ENCODE results near the gene TP63. TPM values are rescaled to one million over a fixed set of nuclear protein-coding genes. Genes with fewer than 3 reads are reported as not detected.

TP63 gene
- total and polyA plus RNA-seq, 7 donors: under 0.01 to 0.28 (median 0.15) TPM; not detected in 3

- 96 to 99% methylated on average over 2 of the region's 2 CpGs for WGBS, 2 donors
- TF ChIP-seq CTCF (IDR thresholded peaks at IDR 0.05): no peak
- no peak for TF ChIP-seq POLR2A (IDR thresholded peaks at IDR 0.05)
- TF ChIP-seq POLR2AphosphoS5 (IDR thresholded peaks at IDR 0.05): no peak
- TF ChIP-seq EP300 (IDR thresholded peaks at IDR 0.05): no peak
- intact Hi-C loops (cut with DNase I): no loop called here
- H3K4me1 ChIP-seq: no peaks in the 10 kb centered on the region
- no peaks in the 10 kb centered on the region for H3K9me3 ChIP-seq
- no peaks in the 10 kb centered on the region for H3K36me3 ChIP-seq
- H3K27ac ChIP-seq: no peak overlapping the region
- H3K4me3 ChIP-seq: no peak overlapping the region
- no peaks in the 10 kb centered on the region for H3K27me3 ChIP-seq
- DNase-seq: no peak
Observed at GRCh38 chr3:189803254-189803653, 172.1 kb downstream of the TP63 start.

DNA sequence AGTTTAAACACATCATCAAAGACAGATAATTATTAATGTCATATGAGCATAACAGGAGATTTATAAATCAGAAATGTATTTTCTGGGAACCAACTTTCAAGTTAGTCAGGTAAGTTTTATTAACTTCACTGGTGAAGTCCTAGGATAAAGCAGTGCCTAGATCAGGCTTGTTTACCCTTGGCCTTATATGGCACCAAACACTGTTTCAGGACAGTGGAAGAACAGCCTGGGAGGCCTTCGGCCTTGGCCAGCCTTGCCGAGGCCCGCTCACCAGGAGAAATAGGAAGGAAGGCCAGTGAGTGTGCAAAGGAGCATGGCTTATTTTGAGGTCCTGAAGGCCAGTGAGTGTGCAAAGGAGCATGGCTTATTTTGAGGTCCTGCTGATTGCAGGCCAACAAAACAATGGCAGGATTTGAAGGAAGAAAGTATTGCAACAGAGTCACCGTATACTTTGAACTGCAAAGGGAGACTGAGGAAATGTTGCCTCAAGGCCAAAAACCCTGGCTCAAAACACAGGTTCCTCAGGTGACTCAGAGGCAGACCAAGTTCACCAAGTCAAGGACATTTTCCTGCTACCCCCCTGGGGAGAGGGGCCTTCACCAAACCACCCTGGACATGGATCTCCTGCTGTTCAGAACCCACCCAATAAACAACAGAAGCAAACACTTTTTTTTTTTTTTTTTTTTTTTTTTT lies 174.3 kb downstream of the TP63 start:
- intact Hi-C loops (cut with DNase I): no loop called here
- Histone ChIP-seq H3K9me3 (no peaks in the 10 kb centered on the region), H3K36me3 (no peaks in the 10 kb centered on the region), H3K4me1 (no peaks in the 10 kb centered on the region), H3K4me3 (no peak overlapping the region), H3K27me3 (no peaks in the 10 kb centered on the region), H3K27ac (no peak overlapping the region)
- DNase-seq: no peak
- 92 to 94% methylated on average over 4 of the region's 4 CpGs for WGBS, 2 donors
- no peak for TF ChIP-seq CTCF (IDR thresholded peaks at IDR 0.05)
- no peak for TF ChIP-seq EP300 (IDR thresholded peaks at IDR 0.05)
- TF ChIP-seq POLR2A (IDR thresholded peaks at IDR 0.05): no peak
- no peak for TF ChIP-seq POLR2AphosphoS5 (IDR thresholded peaks at IDR 0.05)

- TF ChIP-seq POLR2A (IDR thresholded peaks at IDR 0.05) (no peak), POLR2AphosphoS5 (IDR thresholded peaks at IDR 0.05) (no peak), CTCF (IDR thresholded peaks at IDR 0.05) (no peak), EP300 (IDR thresholded peaks at IDR 0.05) (no peak)
- no peaks in the 10 kb centered on the region for H3K4me1 ChIP-seq
- H3K27ac ChIP-seq: no peak overlapping the region
- intact Hi-C loops (cut with DNase I): no loop called here
- no peak overlapping the region for H3K4me3 ChIP-seq
- H3K36me3 ChIP-seq: no peaks in the 10 kb centered on the region
- H3K27me3 ChIP-seq: no peaks in the 10 kb centered on the region
- DNase-seq: no peak
- 79 to 87% methylated on average over 11 of the region's 11 CpGs for WGBS, 2 donors
- no peaks in the 10 kb centered on the region for H3K9me3 ChIP-seq
Observed at GRCh38 chr3:189806171-189806951, 175.2 kb downstream of the TP63 start.

GRCh38 chr3:189808246-189809007 lies 177.2 kb downstream of the TP63 start:
- Histone ChIP-seq H3K9me3 (no peaks in the 10 kb centered on the region), H3K36me3 (no peaks in the 10 kb centered on the region), H3K4me3 (no peak overlapping the region), H3K27me3 (no peaks in the 10 kb centered on the region), H3K27ac (no peak overlapping the region), H3K4me1 (no peaks in the 10 kb centered on the region)
- intact Hi-C loops (cut with DNase I): no loop called here
- 93 to 95% methylated on average over 29 of the region's 29 CpGs for WGBS, 2 donors
- TF ChIP-seq CTCF (IDR thresholded peaks at IDR 0.05) (no peak), EP300 (IDR thresholded peaks at IDR 0.05) (no peak), POLR2A (IDR thresholded peaks at IDR 0.05) (no peak), POLR2AphosphoS5 (IDR thresholded peaks at IDR 0.05) (no peak)
- DNase-seq: no peak

All from sigmoid colon (tissue), 7 donors.